NCI-H82 treated with DMSO at 0.1 percent for 48 hours (cell line): ENCODE measurements around the gene CHI3L2.

ENCODE experiments used
- DNase-seq: peaks from one replicate; lab custom pipeline; 2025; ENCODE audit not compliant: unreplicated experiment; lab: John Stamatoyannopoulos, UW

Gene CHI3L2

DNA sequence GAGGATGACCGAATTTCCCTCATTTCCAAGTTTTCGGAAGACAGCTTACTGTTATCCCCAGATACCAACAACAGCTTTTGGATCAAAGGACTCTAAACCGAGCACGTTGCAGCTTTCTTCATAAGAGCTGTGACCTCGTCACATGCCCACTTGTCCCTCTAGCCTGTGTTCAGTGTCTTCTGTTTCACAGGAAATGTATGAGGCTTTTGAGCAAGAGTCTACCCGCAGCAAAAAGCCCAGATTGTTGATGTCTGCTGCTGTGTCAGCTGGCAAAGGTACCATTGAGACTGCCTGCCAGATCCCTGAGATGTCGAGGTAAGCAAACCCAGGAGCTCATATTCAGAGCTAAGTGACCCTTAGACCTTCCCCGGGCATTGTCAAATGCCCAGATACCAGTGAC, 24.1 kb downstream of the CHI3L2 start:
- DNase-seq: no peak

DNA sequence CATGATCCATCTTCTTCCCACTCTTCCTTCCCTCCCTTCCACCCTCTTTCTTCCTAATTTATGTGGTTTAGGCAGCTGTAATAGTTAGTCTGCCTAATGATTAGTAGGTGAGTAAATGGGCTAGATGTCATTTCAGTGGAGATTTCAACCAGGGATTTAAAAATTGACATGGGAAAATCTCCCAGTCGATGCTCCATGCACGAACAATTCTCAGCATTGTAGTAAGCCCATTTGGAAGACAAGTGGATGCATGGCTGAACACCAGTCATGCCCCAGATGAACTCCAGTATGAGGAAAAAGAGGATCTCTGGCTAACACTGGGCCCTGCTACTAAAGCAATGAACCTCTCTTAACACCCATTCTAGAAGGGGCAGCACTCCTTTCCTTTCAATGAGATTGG, 25.3 kb downstream of the CHI3L2 start:
- DNase-seq: no peak

DNA sequence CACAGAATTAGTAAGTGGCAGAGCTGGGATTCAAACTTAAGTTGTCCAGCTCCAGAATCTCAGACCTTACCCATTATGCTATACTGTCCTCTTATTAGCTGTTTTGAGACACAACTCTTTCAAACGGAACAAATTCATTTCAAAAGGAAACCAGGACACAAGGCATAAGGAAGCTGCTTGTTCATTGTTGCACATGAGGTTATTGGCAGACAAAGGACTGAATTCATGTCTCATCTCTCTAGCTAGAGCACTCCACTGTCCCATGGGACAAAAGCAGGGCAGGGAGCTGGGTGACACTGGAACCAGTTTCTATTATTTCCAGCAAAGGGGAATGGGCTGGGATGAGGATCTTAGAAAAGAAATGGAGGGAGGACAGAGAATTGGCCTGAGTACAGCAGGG, 26.4 kb downstream of the CHI3L2 start:
- no peak for DNase-seq

DNA sequence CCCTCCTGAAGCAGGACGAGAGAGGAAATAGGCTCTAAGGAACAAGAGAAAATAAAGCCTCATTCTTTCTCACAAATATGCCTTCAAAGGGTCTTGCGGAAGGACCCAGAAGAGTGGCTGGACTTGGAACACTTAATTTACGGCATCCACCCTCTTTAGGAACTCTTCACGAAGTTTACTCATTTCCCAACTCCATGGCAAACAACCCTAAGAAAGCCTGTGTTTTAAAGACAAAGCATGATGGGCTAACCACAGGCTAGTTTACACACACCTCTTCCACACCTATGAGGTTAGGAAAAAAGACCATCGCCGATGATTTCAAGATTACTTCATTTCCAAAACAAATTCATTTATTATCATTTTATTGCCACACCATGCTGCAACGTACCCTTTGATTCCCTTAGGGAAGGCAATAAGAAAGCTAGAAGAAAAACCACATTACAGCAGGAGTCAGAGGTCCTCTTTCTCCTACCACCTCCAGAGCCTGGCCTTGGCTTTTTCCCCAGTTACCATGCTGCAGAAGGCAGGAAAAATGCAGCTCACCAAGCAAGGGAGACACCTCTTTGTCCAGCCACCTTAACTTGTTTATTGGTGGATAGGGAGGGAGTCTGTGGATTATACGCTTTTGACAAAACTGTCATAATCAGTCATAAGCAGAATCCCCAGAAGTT, 29.6 kb downstream of the CHI3L2 start:
- DNase-seq: no peak

DNA sequence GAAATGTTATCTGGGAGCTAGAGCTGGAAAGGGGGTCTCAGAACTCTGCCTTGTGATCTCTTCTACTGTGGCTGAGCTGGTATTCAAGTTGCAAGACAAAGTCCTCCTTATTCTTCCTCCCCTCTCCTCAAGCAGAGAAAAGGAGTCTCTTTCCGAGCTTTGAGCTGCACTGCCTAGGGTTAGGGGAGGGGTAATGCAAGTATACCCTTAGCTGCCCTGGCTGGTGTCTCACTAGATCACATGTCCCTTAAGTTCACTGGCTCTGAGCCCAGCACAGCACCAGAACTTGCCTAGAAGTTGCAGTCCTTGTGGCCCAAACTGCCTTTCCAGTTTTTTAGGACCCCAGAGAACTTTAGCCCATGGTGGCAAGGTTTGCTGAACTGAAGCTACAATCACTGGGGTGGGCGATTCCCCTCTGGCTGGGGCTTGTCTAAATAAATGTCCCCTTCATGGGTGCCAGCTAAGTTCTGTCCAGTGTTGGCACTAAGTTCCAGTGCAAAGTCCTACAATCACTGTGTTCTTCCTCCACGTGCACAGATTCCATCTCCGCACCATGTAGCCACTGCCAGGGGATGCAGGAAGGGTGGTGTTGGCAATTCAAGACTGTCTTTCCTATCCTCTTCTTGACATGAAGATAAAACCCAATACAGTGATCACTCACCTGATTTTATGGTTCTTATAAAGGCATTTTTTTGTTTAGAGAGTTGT, 40.4 kb downstream of the CHI3L2 start:
- no peak for DNase-seq

DNA sequence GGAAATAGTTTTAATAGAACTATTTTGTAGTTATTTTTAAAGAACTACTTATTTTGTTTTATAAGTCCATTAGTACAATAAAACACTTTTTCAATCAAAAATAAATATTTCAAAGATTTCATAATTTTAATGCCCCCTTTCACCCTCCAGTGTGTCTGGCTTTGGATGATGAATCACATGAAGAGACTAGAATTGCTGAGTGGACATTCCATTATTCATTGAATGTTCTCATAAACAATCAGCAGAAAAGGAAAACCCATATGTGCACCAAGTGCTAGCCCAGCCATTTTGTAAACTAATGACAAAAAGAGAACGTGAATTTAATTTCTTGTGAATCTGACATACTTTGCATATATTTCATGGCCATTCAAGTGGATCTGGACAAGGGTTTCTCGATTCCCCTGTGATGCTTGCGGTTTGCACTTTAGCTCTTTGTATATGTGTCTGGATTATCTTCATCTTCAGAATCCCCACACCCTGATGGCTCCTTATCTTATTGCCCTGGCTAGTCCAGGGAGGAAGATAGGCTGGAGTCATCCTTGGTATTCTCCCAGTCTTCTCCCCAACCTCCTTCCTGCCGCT, 42.4 kb downstream of the CHI3L2 start:
- no peak for DNase-seq

DNA sequence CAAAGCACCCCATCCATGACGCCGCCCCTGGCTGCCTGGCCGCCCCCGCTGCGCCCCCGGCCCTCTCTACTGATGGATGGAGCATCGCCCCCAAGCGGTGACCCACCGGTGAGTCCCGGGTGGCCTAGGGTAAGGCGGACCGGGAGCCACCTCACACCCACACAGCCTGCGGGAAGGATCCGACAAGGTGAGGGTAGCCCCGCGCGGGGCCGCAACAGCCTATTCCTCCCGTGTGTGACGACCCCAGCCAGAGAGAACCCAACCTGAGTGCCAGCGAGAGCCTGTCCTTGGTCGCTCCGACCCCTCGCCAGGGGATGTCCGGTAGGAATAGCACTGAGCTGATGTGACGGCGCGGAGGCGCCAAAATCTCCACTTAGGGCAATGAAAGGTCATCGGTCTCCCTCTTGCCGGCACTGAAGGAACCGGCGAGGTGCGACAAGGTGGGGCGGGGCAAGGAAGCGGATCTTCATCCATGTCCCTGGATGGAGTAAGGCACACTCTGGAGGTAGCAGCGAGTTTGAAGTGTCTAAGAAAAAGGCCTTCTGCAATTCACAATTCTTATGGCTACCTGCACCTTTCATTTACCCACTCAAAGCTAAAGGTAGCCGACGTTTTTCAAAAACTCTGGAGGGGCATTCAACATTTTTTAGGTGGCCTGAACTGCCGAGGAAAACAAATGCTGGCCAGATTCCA, 43.4 kb downstream of the CHI3L2 start:
- DNase-seq: no peak

DNA sequence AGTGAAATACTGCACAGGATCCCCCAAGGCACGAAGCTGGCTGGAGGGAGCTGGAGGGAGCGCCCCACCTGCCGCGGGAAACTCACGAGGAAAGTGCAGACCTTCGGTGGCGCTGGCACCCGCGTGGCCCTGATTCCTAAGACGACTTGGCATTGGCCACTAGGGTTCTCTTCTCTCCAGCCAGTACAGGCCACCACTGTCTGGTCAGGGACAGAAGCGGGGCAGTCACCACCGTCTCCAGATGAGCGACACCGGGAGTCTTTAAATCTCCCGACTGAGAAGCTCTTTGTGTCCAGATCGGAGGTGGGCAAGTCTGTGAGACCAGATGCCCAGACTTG, 43.9 kb downstream of the CHI3L2 start:
- DNase-seq: no peak

DNA sequence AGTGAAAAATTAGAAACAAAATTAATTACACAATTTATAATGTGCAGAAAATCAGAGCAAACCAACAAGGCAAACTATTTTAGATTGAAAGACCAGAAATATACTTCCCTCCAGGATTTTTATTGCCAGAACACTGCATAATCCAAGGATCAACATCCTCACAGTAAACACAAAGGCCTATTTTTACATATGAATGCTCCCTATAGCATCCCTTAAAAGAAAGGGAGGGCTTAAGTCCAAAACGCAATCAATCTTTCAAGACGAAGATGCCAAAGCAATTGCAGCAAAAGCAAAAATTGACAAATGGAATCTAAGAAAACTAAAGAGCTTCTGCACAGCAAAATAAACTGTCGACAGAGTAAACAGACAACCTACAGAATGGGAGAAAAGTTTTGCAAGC, 44.6 kb downstream of the CHI3L2 start:
- no peak for DNase-seq

DNA sequence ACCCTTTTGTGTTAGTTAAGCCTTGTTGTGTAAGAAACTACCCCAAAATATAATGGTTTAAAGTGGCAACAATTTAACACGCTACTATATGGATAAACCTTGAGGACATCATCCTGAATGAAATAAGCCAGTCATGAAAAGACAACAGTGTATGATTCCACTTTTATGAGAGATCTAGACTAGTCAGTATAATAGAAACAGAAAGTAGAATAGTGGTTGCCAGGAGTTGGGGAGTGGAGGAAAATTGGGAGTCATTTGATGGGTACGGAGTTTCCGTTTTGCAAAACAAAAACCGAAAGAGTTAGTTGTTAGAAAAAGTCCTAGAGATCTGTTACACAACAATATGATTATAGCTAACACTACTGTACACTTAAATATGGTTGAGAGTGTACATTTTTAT, 47.1 kb downstream of the CHI3L2 start:
- DNase-seq: no peak

DNA sequence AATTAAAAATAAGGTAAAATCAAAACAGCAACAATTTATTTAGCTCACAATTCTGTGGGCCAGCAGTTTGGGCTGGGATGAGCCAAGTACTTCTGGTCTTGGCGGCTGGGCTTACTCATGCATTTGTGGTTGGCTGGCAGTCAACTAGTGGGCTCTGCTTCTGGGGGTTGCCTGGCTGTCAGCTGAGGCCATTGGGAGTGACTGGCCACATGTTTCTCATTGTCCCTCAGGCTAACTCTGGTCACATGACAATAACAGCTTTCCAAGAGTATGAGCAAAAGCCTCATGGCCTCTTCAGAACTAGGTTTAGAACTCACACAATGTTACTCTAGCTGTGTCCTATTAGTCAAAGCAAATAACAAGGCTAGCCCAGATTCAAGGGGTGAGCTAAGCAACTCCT, 47.6 kb downstream of the CHI3L2 start:
- no peak for DNase-seq

DNA sequence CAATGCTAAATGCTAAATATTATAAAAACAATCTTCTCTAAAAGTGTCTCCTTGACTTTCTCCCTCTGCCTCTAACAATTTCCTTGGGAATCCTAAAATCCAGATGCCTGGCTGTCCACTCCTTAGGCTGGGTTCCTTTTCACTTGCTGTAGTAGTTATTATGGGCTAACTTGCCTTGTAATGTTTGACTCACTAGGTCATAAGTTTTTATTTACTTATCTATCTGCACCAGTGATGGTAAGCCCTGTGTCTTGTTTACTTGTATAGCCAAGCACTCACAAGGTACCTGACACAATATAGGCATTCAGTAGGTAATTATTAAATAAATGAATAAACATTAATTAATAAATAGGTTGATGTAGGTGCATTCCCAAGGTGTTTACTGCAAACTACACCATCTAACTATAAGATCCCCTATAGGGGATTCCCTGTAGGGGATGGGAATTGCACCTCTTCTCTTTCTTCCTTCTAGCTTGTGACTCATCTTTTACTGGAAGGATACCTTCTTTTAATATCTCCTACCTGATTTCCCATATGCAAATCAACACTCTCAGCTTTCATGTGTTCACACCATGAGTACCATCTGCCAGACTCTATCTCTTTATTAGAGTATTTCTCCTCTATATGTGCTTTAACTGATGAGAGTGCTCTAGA, 48.4 kb downstream of the CHI3L2 start:
- no peak for DNase-seq

DNA sequence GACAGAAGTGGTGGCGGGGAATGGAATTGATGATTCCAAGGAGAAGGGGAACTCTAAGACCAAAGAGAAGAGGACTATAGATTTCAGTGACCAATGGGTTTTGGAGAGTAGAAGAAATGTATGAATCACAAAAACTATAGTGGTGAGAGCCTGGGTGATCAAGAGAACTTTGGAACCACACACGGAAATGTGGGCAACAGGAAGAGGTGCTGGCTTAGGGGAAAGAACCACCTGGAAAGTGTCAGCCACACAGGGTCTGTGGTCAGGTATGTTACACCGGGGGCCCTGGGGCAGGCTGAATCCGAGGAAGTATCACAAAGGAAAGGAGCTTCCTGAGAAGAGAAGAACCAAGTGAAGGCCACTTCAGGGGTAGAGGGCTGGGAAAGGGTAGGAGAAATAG, 51.6 kb downstream of the CHI3L2 start:
- DNase-seq: no peak

DNA sequence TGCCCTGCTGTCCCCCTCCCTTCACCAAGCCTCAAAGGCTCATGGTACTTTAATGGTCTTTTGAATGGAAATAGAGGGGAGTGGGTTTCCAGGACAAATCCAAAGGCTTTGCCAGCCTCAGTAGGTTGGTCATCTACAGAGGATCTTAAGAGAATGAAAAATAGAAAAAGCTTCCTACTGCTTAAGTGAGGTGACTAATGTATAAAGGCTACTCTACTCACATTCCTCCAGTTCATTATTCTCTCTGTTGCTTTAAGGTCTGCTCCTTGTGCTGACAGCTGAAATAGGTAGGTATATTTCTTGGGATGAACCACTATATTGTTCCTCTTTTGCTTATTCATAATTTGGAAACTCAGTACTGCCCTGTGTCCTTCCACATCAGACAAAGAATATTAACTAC, 52.8 kb downstream of the CHI3L2 start:
- no peak for DNase-seq

DNA sequence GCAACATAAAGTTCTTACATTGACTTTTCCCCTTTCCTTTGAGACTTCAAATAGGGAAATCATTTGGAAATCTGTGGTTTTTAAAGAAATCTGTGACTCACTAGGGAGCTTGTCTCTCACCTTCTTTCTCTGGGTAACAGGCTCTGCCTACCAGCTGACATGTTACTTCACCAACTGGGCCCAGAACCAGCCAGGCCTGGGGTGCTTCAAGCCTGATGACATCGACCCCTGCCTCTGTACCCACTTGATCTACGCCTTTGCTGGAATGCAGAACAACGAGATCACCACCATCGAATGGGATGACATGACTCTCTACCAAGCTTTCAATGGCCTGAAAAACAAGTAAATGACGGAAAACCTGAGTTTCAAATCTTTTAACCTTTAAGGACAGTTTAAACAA, 53.9 kb downstream of the CHI3L2 start:
- DNase-seq: no peak

DNA sequence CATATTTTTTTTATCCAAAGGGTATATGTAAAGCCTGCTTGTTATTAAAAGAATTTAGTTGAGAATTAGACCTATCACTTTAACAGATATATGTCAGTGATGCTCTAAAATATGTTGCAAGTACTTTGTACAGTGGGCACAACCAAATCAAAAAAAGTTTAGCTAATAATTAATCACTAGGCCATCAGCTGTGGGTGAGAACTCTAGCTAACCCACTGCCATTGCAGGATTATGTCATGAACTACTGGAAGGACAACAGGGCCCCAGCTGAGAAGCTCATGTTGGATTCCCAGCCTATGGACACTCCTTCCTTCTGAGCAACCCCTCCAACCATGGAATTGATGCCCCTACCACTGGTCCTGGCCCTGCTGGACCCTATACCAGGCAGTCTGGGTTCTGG, 56.3 kb downstream of the CHI3L2 start:
- DNase-seq: no peak

DNA sequence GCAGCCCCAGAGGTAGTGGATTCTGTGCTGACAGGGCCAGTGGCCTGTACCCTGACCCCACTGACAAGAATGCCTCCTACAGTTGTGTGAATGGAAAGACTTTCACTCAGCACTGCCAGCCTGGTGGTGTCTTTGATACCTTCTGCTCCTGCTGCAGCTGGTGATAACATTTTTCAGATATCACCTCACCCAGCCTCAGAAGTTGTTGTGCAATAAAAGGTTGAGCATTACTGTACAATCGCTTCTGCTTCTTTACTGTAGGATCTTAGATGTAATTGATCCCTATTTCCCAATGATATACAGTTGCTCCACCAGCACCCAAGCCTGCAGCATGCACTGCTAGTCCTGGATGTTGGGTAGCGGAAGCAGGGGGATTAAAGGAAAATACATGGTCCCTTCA, 58.4 kb downstream of the CHI3L2 start:
- DNase-seq: no peak

DNA sequence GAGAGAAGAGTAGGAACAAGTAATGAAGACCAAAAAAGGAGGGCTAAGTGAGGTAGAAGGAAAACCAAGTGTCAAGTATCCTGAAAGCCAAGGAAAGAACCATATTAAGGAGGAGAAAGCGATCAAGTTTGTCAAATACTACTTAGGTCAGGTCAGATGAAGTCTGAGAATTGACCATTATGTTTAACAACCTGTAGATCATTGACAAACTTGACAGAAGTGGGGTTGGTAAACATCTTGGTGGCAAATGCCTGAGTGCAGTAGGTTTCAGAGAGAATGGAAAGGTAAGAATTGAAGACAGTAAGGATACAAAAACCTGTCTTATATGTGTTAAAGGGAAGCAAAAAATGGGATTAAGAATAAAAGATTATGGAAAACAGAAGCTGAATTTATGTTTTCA, 59.4 kb downstream of the CHI3L2 start:
- no peak for DNase-seq

DNA sequence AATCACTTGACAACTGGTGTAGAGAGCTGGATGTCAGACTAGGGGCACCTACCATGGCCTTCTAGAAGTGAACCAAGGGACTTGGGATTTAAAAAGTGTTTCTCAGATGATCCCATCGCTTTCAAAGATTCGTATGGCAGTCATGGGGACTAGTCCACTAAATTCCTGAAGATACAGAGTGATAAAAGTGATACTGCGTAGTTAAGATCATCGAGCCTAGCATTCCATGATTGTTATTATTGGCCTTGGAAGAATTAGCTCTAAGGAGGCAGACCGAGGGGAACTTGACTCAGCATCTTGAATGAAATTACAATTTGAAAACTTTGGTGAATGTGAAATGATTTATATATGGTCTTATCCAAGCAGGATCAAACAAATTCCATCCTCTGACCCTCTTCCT, 61.9 kb downstream of the CHI3L2 start:
- no peak for DNase-seq

DNA sequence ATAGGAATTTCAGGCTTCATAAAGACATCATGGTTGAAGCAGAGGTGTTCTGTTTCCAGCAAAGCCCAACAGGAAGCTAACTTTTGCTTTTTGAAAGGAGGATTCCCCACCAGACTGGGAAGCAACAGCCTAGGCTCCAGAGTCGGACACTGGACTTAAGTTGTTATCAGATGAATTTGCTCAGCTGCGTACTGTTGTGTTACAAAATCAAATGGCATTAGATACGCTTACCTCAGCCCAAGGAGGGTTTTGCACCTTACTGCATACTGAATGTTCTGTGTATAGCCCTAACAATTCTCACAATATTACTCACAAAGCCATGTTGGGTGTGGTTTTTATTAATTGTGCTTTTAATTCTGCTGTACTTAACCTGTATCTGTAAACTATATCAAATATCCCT, 62.6 kb downstream of the CHI3L2 start:
- DNase-seq: no peak

DNA sequence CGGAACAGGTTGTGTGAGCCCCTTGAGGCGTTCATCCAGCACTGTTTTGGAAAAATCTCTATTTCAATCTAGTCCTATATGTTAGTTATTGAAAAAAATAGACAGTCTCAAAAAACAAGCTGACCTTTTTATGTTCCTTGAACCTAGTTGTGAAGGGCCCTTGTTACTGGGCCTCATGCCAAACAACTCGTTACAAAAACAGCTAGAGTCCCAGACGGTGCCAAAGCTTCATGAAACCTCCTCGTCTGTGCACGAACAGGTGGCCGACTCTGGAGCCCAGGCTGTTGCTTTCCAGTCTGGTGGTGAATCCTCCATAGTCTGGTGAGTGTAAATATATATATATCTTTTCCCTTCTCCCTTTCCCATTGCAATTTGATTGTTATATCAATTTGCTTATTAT, 63.1 kb downstream of the CHI3L2 start, which contains the start of gene CHIA:
CHIA (plus strand) TSS at position 222 of the 400 bp plus-strand sequence. CDS start 19,617 bp downstream, outside the sequence.
- no peak for DNase-seq
